D721Med (cell line): ENCODE measurements around the gene GPS1.

Source experiments
- DNase-seq: peaks from one replicate; pipeline ENCODE4 v3.0.0; 2011; ENCODE audit warnings: low spot score; ENCODE audit not compliant: insufficient read length
- FAIRE-seq: peaks from 2 replicates; lab custom pipeline; 2011; peaks lifted over from hg19 to GRCh38; lab: Jason Lieb, UNC
- TF ChIP-seq, protein P1 (sequence below): IDR thresholded peaks from 2 replicates; pipeline ENCODE4 v1.5.1; 2012; ENCODE audit warnings: mild to moderate bottlenecking, control low read depth; ENCODE audit not compliant: insufficient read depth; ENCODE audit errors: missing control alignments

GPS1 gene

DNA sequence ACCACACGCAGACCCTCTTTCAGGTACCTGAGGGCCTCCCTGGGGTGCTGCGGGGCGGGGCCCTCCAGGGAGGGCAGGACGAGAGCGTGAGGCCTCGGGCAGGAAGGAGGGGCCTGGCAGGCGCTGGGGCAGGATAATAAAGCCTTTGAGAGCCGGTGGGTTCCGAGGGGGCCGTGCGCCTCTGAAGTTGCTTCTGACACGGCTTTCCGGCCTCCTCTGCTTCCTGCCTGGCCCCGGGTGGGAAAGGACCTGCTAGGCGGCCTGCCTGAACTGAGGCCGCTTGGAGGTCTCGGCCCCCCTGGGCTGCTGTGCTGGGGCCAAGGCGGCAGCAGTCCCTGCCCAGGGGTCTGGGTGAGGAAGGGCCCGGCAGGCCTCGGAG is 39.4 kb upstream of the GPS1 start:
- no peak for DNase-seq
- TF ChIP-seq, protein P1, sequence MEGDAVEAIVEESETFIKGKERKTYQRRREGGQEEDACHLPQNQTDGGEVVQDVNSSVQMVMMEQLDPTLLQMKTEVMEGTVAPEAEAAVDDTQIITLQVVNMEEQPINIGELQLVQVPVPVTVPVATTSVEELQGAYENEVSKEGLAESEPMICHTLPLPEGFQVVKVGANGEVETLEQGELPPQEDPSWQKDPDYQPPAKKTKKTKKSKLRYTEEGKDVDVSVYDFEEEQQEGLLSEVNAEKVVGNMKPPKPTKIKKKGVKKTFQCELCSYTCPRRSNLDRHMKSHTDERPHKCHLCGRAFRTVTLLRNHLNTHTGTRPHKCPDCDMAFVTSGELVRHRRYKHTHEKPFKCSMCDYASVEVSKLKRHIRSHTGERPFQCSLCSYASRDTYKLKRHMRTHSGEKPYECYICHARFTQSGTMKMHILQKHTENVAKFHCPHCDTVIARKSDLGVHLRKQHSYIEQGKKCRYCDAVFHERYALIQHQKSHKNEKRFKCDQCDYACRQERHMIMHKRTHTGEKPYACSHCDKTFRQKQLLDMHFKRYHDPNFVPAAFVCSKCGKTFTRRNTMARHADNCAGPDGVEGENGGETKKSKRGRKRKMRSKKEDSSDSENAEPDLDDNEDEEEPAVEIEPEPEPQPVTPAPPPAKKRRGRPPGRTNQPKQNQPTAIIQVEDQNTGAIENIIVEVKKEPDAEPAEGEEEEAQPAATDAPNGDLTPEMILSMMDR = no peak
- no peak for FAIRE-seq

DNA sequence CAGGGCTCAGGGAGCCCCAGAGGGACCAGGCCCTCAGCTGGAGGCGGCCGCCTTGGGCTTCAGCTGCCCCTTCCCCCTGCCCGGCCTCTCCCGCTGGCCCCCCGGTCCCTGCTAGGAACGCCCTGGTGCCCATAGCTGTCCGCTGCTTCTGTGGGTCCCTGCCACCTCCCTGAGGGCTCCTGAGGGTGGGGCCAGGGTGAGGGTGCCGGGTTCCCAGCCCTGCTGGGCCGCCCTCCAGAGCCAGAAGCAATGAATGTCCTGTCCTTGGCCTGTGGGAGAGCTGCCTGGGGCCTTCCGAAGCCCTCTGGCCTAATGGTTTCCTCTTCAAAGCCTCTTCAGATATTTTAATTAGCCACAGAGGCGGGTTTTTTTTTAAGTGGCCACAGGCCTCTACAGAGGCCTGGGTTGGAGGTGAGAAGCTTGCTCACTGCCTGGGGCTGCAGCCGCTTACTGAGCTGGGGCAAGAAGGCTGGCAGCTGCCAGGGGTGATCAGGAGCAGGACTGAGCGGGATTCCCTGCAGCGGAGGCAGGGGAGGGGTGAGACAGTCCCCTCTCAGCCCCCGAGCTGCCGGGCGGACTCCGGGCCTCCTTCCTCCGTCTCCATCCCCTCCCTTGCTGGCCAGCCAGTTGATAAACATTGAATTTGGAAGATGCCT is 38.9 kb upstream of the GPS1 start:
- FAIRE-seq (no peak), DNase-seq (no peak)
- TF ChIP-seq, protein P1 = no peak

DNA sequence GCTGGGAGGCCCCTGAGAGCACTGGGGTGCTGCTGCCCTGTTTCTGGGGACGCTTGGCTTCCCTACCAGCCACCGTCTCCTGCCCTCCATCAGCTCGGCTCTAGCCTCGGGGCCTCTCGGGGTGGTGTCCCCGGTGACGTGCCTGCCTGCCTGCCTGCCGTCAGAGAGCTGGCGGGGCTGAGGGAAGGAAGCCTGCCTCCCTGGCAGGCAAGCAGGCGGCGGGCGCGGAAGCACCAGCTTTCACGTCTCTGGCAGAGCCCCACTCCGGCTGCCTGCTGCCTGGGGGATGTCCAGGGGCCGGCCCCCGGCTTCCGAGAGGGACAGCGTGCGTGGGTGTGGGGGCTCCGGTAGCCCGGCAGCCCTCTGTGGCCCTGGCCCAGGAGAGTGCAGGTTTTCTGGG is 38.4 kb upstream of the GPS1 start:
- no peak for FAIRE-seq
- DNase-seq = no peak
- TF ChIP-seq, protein P1 = no peak

DNA sequence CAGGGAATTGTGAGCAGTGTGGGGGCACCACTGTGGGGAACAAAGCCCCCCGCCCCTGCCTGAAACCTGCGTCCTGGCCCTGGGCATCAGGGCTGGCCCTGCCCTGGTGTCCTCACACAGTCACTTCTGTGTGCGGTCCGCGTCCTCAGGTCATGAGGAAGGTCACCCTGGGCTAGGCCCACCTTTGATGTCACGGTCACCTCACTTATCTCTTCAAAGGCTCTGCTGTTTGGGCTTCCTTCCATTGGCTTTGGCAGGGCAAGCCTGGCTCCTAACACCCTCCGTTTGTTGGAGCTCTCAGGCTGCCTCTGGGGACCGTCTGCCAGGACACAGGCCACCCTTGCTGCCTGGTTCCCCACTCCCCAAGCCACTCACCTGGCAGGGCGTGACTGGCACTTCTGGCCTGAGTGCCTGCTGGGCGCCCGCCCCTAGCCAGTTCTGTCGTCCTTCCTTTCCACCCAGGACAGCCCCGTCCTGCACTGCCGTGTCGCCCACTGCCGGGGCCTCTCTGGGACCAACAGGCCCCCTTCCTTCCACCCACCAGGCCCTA is 37.9 kb upstream of the GPS1 start:
- TF ChIP-seq, protein P1 = no peak
- FAIRE-seq (no peak), DNase-seq (no peak)

DNA sequence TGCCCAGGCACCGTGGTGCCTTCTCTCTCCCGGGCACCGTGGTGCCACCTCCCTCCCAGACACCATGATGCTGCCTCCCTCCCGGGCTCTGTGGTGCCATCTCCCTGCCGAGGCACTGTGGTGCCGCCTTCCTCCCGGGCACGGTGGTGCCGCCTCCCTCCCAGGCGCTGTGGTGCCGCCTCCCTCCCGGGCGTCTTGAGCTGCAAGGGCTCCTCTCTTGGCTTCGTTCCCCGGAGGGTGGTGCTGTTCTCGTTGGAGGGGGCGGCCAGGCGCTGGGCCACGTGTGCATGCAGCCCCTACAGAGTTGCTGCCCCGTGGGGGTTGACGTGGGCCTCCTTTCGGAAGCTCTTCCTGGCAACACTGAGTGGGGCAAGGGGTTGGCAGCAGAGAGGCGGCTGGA is 37.3 kb upstream of the GPS1 start:
- TF ChIP-seq, protein P1 = no peak
- DNase-seq (no peak), FAIRE-seq (no peak)

DNA sequence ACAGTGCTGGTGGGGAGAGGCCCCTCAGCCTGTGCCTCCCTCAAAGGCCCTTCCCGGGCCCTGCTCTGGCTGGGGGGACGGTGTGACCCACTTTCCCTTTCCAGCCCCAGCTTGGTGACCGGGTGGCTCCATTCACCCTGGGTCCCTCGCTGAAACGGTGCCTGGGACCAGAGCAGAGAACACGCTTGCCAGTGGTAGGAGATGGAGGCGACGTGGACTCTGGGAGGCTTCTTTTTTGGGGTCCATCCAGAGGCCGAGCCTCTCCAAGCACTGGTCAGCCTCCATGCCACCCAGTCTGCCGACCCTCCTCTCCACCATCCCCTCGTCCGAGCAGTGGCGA is 36.8 kb upstream of the GPS1 start:
- FAIRE-seq = no peak
- TF ChIP-seq, protein P1 = no peak
- no peak for DNase-seq

DNA sequence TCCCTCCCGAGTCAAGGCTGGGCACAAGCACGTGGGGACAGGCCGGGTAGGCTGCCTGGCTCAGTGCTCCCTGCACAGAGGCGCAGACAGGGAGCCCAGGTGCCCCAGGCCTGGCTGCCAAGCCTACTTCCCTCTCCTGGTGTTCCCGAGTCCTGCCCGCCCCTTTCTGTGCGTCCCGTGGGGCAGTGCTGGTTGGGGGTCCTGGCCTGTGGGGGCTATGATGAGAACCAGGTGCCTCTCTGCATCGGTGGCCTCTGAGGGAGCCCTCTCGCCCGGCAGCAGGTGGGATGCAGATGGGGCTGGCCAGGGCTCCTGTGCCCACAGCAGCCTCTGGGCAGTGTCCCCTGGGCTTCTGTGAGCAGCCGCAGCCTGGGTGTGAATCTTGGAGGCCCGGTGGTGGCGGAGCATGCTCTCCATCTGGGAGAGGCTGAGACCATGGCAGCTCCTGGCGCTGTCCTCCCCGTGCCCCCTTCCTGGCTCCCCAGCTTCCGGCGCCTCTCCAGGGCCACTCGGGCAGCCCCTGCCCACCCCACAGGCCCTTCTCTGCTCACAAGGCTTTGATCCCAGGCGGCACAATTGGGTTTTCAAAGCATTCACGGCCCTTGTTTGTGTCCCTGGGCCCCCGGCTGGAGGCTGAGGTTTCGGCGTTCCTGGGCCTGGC is 36.3 kb upstream of the GPS1 start:
- DNase-seq = no peak
- FAIRE-seq = no peak
- TF ChIP-seq, protein P1 = no peak
